ENCODE measurements around the gene UNC5B.
"Not testable (repeated sequence)": the region's sequence is repeated elsewhere in the genome, so short reads cannot be mapped to it uniquely, and the experiment has no call there.

Gene UNC5B

GRCh38 chr10:71285986-71286385 is 73.6 kb downstream of the UNC5B start:
- no peak for ATAC-seq

- no peak for ATAC-seq
Measured at GRCh38 chr10:71286521-71287294, 74.3 kb downstream of the UNC5B start.

DNA sequence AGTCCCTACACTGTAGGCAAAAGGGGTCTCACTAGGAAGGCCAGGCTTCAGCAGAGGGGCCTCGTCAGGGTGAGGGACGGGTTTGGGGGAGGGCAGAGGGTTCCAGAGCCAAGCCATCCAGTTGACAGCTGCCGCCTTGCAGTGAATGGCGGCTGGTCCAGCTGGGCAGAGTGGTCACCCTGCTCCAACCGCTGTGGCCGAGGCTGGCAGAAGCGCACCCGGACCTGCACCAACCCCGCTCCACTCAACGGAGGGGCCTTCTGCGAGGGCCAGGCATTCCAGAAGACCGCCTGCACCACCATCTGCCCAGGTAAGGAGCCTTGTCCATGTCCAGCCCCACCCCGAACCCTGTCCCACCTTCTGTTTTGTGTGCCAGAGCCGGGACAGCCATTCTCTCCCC is 75.1 kb downstream of the UNC5B start:
- no peak for ATAC-seq

GRCh38 chr10:71288461-71288860 is 76.1 kb downstream of the UNC5B start:
- ATAC-seq, result no peak

DNA sequence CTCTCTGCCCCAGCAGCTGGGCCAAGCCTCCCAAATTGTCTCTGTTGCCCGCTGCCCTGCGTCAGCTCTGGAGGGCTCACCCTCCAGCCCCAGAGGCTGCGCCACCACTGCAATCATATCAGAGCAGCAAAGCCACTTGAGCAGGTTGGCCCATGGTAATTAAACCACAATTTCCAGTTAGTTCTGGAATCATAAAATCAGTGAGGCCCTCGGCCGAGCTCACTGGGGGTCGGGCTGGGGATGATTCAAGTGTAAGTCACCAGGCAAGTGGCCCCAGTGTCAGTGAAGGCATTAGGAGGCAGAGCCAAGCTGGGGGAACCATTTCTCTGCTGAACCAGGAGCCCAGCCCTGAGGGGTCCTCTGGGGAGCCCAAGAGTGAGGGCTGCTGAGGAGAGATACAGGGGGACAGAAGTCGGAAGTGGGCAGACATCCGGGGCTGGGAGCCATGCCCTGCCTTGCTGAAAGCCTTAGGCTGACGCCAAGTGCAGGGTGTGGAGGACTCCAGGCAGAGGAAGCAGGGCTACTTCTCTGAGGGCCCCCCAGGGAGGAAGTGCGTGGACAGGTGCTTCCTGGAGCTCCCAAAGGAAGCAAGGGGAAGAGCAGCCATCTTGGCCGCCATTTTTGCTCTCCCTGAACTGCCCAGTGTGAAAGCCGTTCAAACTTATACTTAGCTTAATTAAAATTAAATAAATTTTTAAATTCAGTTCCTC is 77.2 kb downstream of the UNC5B start:
- no peak for ATAC-seq

DNA sequence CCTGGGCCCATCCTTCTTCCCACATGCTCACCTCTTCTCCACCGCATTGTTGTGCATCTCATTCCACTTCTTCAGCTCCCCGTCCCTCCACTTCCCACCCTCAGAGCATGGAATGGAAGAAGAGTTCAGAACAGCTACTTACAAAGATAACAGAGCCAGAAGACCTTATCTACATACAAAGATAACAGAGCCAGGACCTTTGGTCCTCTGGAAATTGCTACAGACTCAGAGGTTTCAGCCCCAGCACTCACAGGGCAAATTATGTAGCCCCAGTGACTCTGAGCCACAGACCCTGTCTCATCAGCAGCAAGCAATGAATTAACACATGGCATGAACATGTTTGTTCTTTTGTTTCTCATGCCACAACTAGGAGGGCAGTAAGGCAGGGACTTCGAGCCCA is 78.0 kb downstream of the UNC5B start:
- no peak for ATAC-seq

DNA sequence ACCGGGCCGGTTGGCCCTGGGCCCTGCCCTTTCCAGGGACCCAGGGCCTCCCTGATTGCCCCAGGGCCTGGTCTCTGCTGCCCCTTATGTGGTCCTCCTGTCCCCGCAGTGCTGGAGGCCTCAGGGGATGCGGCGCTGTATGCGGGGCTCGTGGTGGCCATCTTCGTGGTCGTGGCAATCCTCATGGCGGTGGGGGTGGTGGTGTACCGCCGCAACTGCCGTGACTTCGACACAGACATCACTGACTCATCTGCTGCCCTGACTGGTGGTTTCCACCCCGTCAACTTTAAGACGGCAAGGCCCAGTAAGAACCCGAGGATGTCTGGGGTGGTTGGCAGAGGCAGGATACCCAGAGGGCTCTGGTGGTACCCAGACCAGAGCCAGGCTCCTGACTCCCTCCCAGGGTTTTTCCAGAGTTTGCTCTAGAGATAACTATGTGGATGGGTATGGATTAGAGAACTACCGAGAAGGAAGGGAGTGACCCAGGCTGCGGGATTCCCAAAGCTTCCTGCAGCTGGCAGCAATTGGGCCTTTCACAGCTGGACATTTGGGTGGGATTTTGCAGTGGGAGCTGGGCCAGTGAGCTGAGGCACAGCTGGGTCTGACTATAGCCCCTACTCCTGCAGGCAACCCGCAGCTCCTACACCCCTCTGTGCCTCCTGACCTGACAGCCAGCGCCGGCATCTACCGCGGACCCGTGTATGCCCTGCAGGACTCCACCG is 78.6 kb downstream of the UNC5B start:
- ATAC-seq, result no peak

DNA sequence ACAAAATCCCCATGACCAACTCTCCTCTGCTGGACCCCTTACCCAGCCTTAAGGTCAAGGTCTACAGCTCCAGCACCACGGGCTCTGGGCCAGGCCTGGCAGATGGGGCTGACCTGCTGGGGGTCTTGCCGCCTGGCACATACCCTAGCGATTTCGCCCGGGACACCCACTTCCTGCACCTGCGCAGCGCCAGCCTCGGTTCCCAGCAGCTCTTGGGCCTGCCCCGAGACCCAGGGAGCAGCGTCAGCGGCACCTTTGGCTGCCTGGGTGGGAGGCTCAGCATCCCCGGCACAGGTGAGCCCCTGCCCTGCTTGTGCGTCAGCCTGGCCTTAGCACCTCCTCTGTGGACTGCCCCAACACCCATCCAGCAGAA is 79.1 kb downstream of the UNC5B start:
- ATAC-seq, result no peak

DNA sequence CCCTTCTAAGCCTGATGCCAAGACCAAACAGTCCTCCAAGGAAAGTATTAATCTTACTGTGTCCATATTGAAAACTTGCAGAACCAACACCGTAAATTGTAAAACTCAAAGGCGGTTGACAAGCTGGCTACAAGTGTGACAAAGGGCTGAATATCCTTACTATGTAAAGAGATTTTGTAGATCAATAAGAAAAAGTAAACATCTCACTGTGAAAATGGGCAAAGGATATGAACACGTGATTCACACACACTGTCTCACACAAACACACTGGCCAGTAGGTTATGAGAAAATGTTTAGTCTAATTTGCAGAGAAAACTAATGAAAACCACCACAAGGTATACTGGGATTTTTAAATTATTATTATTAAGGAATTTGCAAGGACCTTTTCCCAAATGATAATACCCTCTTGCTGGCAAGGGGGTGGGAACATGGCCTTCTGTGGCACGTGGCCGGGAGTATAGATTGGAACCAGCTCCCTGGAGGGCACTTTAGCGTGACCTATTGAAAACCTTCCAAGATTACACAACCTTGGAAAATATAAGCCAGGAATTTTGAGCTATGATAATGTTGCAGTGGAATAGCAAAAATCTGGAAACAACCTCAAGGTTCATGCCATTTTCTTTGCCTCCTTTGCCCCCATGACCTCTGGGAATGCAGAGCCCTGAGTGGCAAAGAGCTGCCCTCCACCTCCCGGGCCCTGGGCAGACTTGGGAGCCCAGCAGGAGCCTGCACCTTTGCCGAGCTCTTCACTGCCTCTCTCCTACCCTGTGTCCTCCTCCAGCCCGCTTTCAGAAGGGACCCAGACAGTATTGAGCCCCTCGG is 80.5 kb downstream of the UNC5B start:
- no peak for ATAC-seq

DNA sequence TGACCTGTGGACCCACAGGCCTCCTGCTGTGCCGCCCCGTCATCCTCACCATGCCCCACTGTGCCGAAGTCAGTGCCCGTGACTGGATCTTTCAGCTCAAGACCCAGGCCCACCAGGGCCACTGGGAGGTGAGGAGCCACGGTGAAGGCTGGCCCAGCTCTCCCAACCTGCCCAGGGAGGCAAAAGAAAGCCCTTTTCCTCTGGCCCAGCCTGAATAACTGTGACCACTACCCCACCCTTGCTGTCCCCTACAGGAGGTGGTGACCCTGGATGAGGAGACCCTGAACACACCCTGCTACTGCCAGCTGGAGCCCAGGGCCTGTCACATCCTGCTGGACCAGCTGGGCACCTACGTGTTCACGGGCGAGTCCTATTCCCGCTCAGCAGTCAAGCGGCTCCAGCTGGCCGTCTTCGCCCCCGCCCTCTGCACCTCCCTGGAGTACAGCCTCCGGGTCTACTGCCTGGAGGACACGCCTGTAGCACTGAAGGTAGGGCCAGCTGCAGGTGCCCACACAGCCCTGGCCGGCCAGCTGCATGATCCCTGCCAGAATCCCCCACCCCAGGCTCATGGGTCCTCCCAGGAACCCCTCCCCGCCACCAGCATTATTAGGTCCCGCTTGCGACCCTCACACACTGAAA is 81.2 kb downstream of the UNC5B start:
- ATAC-seq, result no peak

DNA sequence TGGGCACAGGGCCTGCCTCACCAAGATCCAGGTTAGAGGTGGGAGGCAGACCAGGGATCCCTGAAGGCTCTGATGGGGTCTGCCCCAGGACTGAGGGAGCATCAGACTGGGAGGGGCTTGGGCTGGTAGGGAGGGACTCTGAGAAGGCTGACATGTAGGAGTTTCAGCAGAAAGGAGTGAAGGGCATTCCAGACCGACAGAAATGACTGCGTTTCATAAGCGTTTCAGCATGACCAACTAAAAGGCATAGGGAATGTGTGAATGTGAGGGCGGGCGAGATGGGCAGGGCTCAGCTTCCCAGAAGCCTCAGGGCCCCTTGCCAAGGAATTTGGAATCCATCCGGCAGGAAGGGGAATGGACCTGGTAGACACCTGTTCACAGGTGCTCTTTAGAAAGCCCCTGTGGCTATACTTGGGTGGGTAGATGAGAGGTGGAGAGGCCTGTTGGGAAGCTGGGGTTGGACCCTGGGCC is 81.8 kb downstream of the UNC5B start:
- no peak for ATAC-seq

DNA sequence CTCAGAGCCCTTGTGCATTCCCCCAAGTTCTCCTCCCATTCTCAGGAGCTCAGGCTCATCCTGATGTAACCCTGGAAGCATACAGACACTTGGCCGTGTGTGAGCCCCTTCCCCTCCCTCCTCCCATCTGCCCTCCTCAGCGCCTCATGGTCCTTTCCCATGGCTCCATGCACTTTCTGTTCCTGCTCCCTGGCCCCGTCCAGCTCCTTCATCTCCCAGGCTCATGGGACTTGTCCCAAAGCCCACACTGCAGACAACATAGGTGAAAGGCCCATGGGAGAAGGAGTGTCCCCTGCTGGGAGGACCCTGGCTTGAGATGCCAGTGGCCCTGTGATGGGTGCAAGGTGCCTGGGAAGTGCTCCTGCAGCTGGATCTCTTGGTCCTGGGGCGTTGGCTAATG is 82.5 kb downstream of the UNC5B start:
- no peak for ATAC-seq

GRCh38 chr10:71295641-71296040 is 83.3 kb downstream of the UNC5B start:
- no peak for ATAC-seq

GRCh38 chr10:71296086-71296485 is 83.7 kb downstream of the UNC5B start:
- ATAC-seq, result no peak

DNA sequence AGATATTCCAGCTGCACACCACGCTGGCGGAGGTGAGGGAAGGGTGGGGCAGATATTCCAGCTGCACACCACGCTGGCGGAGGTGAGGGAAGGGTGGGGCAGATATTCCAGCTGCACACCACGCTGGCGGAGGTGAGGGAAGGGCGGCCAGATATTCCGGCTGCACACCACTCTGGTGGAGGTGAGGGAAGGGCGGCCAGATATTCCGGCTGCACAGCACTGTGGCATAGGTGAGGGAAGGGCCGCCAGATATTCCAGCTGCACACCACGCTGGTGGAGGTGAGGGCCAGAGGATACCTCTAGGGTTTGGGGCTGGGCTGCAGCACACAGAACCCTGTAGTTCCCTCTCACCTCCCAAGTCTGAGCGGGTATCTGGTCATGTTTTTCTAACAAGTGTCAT is 84.4 kb downstream of the UNC5B start:
- ATAC-seq, result not testable (repeated sequence)

- ATAC-seq, result no peak
Measured at GRCh38 chr10:71297343-71297742, 85.0 kb downstream of the UNC5B start.

DNA sequence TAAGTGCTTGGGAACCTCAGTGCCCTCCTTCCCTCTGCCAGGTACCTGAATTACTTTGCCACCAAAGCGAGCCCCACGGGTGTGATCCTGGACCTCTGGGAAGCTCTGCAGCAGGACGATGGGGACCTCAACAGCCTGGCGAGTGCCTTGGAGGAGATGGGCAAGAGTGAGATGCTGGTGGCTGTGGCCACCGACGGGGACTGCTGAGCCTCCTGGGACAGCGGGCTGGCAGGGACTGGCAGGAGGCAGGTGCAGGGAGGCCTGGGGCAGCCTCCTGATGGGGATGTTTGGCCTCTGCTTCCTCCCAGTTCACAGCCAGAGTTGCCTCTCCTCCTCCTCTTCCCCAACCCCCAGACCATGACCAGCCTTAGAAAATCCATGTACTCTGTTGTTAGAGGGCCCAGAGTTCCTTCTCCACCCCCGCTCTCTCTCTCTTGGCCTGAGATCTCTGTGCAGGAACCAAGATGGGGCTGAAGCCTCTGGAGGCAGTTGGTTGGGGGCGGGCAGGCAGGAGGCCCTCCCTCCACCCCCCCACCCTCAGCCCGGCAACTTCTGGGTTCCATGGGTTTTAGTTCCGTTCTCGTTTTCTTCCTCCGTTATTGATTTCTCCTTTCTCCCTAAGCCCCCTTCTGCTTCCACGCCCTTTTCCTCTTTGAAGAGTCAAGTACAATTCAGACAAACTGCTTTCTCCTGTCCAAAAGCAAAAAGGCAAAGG is 86.9 kb downstream of the UNC5B start:
- no peak for ATAC-seq

GRCh38 chr10:71300555-71301370 is 88.4 kb downstream of the UNC5B start:
- ATAC-seq, result no peak

- no peak for ATAC-seq
Measured at GRCh38 chr10:71301371-71301916, 89.1 kb downstream of the UNC5B start.

- no peak for ATAC-seq
Measured at GRCh38 chr10:71302451-71302850, 90.1 kb downstream of the UNC5B start.

Measured in activated CD4-positive, CD25-positive, alpha-beta regulatory T cell treated with anti-CD3 and anti-CD28 coated beads, Interleukin-2, amount 50 U/mL, for 24 hours (primary cell).